ENCODE measurements around the gene PLA2G12A.
A peak's percentile ranks its signal among the peaks of the same experiment; 100 is the strongest.

Gene PLA2G12A

DNA sequence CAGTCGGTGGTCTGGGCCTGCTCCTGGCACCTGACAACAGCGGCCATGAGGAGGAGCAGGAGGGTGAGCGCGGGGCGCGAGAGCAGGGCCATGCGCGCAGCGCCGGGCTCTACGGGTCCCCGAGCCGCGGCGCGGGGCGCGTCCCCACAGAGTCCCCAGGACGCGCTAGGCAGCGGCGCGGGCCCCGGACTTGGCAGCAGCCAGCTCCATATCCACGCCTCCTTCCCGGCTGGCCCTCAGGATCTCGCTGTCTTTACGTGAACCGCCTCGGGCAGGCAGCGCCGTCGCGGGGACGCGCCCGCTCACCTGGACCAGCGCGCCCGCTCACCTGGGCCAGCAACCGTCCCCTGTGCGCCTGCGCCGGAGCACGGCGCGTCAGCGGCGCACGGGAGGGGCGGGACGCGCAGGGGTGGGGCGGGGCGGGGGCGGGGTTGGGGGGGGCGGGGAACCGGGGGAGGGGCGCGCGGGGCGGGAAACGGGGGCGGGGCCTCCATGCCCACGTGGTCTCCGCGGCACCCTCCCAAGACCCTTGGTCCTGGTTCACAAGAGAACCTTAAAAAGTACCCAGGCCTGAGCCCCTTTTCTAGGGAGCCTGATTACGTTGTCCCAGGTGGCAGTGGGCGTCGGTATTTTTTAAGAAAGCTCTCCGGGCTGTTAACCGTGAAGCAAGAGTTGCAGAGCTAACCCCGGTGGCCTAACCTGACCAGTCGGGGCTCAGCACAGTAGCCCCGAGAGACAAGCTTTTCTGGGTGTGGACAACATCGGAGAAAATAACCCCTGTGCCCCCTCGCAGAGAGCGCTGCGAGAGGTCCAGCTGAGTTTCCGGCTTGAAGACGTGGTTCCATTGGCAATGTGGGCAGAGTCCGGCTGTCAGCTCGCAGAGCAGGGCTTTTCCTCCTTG lies at the start of gene PLA2G12A:
Gene PLA2G12A (minus strand): TSS at position 353 of the 901 bp plus-strand sequence. CDS start 261 bp downstream, at position 92.
- no peak for DNase-seq

GRCh38 chr4:109764789-109765402 lies 35.0 kb upstream of the PLA2G12A start:
- DNase-seq = no peak

DNA sequence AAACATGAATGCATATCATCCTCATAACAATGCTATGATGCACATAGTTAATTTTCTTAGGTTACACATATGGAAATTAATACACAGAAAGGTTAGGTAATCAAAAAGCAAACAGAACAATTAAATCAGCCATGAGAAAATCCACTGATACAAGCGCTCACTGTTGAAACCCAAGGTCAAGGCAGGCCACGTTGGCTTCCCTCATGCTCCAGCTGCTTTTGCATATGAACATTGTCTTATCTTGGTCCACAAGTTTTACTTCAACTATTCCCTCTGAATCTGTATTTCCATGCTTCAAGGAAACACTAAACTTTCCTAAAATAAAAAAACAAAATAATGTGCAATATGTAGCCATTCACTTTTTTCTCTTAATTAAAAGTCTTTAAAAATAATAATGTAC lies 34.5 kb upstream of the PLA2G12A start:
- no peak for DNase-seq

DNA sequence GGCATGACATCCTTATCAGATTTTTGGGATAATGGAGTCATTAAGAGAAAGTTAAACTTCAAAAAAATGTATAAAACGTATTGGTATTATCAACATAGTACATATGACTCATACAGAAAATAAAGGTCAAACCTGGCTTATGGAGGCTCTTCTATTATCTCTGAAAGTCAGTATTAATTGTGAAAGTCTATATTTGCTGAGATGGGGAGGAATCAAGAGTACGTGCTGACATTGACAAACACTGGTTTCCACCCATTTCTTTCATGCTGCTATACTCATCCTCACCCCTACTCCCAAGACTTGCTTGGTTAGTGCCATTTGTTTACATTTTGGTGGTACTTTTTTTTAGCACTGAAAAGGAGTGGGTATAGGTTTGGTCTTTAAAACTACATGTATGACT lies 30.8 kb upstream of the PLA2G12A start:
- no peak for DNase-seq

DNA sequence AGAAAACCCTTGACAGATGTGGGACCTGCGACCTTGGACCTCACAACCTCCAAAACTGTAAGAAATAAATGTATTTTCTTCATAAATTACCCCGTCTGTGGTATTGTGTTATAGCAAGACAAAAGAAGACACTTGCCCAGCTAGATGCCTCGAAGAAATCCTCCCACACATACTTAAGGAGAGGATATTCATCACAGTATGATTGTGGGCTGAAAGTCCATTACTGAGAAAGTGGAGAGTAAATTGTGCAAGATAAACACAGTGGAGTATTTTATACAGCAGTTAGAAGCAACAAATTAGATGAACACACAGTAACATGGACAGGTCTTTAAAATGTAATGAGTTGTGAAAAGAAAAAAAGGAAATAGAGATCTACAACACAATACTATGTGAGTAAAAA lies 25.8 kb upstream of the PLA2G12A start:
- DNase-seq = no peak

DNA sequence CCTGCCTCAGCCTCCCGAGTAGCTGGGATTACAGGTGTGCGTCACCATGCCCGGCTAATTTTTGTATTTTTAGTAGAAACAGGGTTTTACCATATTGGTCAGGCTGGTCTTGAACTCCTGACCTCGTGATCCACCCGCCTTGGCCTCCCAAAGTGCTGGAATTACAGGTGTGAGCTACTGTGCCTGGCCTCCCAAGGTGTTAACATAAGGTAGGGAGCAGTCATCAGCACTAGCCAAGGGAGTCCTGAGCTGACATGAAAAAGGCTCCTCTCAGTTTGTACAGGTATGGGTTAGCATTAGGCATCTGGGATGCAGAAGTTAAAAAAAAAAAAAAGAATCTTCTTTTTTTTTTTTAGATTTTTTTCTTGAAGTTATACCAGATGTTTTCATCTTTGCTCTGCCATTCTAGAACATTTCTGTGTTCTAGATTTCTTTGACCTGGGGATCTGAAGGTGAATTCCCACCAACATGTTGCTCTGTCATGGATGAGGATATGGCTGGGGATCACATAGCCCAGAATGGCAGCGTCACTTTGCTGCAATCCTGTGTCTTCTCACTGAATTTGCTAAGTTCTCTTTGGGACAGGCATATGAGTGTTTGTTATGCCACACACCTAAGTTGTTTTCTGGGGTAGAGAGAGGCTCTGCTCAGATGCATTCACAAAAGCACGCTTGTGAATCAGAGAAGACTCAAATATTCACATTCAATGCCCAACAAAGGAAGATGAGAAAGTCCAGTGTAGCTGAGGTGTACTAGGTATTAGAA lies 24.4 kb upstream of the PLA2G12A start:
- DNase-seq = no peak

DNA sequence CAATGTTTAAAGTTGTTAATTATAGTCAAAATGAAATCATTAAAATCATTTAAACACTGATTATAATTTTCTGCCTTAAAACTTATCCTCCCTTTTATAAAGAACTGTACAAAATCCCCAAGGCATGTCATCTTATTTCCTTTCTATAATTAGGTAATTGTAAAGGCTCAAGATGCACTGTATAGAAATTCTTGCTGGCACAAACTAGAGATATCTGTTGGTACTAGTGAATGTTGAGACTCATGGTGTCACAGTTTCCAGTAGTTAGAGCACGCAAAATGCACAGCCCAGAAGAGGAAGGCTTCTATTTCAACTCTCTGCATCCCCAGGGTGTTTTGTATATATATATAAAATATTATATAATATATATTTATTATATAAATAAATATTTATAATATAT lies 22.7 kb upstream of the PLA2G12A start:
- DNase-seq = no peak

DNA sequence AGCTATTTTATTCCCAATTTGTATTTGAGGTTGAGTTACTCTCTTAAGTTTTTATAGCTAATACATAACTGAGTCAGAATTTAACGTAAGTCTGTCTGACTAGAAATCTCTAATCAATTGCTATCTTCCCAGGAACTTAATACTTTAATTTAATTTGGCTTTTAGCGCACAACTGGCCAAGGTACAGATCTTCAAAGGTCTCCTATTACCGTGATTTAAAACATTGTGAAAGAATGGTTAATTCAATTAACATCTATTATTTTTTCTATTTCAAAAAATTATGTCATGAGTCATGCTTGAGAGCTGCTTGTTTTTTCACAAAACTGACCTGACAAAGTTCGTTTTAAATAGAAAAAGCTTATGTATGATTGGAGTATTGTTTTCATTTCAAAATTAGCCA lies 22.0 kb upstream of the PLA2G12A start:
- DNase-seq = no peak

- DNase-seq = no peak
Measured at GRCh38 chr4:109750652-109751244, 20.9 kb upstream of the PLA2G12A start.

GRCh38 chr4:109749388-109750082 lies 19.7 kb upstream of the PLA2G12A start:
- DNase-seq = no peak

GRCh38 chr4:109748114-109748513 lies 18.2 kb upstream of the PLA2G12A start:
- no peak for DNase-seq

DNA sequence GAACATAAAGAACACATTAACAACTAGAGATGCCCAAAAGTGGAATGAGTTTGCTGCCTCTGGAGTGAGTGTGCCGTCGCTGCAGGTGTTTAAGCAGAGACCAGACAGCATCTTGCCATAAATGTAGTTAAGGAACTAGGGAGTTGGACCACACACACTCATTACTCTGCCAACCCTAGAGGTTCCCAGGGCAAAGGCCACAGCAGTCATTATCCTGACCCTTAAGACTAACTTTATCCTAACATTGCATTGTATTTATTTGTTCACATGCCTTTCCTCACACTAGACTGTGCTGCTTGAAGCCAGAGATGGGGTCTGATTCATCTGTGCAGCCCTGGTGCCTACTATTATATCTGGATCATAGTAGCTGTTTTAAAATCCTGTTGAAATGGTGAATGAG lies 16.9 kb upstream of the PLA2G12A start:
- no peak for DNase-seq

DNA sequence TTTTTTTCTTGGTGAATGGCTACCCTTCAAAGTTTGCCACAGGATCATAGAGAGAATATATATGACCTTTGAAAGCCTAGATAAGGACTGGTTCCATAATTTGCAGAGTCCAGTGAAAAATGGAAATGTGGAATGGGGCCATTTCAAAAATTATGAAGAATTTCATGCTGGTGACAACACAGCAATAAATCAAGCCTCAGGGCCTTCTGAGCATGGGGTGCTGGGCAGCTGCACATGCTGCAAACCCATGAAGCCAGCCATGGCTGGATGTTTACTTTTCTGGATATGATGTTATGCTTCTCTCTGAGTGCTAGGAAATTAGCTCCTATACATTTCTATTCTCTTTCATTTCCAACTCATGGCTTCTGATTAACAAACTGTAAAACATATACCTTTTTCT lies 16.0 kb upstream of the PLA2G12A start:
- no peak for DNase-seq

GRCh38 chr4:109739547-109739946 lies 9.7 kb upstream of the PLA2G12A start:
- no peak for DNase-seq

DNA sequence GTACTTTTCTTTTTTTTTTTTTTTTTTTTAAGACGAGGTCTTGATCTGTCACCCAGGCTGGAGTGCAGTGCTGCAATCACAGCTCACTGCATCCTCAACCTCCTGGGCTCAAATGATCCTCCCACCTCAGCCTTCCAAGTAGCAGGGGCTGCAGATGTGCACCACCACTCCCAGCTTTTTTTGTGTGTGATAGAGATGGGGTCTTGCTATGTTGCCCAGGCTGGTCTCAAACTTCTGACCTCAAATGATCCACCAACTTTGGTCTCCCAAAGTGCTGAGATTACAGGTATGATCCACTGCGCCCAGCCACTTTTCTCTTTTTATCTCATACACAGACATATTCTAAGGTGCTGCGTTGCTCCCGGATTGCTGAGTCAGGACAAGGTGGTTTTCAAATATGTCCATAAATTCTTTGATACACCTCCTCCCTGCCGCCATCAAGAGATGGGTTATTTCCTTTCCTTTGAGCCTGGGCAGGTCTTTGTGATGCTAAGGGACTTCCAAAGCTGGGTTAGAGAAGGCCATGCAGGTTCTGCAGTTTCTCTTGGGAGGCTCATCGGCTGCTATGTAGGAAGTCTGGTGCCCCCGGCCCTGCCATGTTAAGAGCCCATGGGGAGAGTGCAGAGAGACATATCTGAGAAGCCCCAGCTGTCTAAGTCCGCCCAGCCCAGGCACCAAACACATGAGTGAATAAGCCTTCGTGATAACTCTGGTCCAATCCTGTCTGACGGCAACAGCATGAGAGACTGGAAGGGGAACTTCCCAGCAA lies 8.4 kb upstream of the PLA2G12A start:
- DNase-seq = no peak

DNA sequence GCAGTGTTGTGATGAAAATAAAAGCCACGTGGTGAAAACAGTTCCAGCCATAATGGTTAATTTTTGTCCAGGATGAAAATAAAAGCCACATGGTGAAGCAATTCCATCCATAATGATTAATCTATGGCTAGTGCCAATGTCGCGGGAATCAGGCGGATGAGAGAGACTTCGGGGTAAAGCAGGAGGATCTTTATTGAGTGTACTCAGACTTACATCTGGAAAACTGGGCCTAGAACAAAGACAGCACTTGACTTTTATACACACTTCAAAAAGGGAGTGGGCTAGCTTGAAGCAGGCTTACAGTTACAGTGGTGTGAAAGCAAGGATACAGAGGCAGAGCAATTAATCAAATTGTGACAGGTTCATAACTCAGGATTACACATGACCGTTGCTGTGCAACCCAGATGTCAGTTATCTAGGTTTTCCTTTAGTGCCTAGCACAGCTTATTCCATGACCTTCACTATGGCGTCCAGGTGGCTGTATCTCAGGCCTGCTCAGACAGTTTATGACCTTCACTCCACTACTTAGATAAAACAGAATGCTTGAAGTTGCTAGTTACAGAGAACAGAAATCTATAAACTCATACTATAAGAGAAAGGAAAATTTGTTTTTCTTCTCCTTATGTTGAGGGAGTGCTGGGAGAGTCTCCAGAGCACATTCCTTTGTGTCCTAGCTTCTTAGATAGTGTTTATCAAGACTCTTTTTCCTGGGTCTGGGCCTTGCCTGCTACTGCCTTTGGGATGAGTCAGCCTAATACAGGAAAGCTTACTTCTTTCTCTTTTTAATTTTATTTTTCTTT lies 5.9 kb upstream of the PLA2G12A start:
- DNase-seq = peak; percentile 2

DNA sequence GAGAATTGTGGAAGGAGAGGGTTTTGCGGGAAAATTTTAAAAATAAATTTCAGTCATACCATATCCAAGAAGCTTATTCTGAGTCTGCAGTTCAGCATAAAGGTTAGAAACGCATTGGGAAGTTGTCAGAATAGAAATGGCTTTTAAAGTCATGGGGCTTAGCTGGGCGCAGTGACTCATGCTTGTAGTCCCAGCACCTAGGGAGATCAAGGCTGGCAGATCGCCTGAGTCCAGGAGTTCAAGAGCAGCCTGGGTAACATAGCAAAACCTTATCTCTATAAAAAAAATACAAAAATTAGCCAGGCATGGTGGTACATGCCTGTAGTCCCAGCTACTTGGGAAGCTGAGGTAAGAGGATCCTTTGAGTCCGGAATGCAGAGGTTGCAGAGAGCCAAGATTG lies 3.9 kb upstream of the PLA2G12A start:
- DNase-seq = no peak

DNA sequence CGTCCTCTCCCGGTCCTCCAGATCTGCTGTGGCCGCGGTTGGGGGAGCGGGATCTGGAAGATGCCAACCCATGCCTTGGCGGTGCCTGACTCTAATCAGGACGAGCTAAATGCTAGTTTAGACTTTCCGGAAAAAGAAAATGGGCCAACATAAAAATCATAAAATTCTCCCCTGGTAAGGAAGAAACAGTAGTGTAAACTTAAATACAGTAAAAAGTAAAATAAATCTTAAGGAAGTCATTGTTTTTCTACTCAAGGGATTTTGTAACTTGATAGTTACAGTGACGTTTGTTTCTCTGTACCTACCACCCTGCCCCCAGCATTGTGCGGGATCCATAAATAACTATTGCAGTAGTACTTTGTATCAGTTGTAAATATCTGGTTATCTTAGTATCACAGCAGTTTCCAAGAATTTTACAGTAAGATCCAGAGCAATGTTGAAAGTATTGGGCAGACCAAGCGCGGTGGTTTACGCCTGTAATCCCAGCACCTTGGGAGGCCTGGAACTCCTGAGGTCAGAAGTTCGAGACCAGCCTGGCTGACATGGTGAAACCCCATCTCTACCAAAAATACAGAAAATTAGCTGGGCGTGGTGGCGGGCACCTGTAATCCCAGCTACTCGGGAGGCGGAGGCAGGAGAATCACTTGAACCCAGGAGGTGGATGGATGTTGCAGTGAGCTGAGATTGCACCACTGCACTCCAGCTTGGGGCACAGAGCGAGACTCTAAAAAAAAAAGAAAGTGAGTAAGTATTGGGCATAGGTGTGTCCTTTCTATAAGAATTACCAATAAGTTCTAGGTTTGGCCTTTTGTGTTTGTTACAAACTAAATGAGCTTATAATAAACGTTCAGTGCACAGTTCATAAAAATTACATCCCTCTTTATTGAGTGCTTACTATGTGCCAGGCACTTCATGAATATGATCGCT lies 1.0 kb upstream of the PLA2G12A start:
- DNase-seq = no peak

DNA sequence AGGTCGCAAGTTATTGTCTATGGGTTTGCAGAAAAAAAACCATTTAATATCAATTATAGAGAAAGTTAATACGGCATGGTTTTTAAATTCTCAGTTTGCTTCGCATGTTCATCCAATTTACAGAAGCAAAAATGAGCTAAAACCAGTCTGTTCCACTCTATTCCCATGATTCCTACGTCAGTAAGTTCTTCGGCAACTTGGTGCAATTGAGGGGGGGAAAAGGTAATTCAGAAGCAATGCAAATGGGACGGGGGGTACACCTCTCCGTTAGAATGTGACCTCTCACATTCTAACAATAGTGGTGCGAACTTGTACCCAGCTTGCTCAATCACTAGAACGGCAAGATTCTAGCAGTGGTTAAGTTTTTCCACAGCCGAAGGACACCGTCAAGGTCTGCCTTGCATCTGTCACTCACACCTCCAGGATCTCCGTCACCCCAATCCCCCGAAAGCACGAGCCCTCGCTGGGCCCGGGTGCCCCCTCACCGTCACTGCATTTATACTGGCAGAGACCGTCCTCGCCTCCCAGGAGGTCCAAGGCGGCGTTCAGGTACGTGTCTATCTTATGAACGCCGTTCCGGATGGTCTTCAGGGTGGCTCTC lies 653 bp downstream of the PLA2G12A start:
- DNase-seq = no peak

Measured in NCI-H524 treated with DMSO at 0.1 percent for 48 hours (cell line).